HepG2 (cell line): ENCODE results near the gene NDUFB10. TPM values are rescaled to one million over a fixed set of nuclear protein-coding genes. Genes with fewer than 3 reads are reported as not detected.
"Not testable (repeated sequence)": the region's sequence is repeated elsewhere in the genome, so short reads cannot be mapped to it uniquely, and the experiment has no call there.

Experiments used
- ATAC-seq: fragments of 200-7000 bp; cut with Tn5 transposase; 3 replicates; pipeline ENCODE4 v1.9.1; 2020; ENCODE audit warnings: mild to moderate bottlenecking, moderate library complexity
- BruUV-seq: library from RNA; stranded (reverse); fragments of 400-500 nt; replicated peaks from 2 replicates; lab custom pipeline; 2021; lab: Mats Ljungman, UMichigan
- CTCF ChIA-PET: fragments of 300-600 bp; formaldehyde crosslinking; extraction: SDS; loops from one replicate; lab custom pipeline; 2021; ENCODE audit warnings: low total read pairs, inconsistent platforms, low intra/inter-chr PET ratio; lab: Yijun Ruan, JAX
- POLR2A ChIA-PET: fragments of 350-600 bp; sonication (Branson Sonifier 250); formaldehyde crosslinking; loops from one replicate; lab custom pipeline; 2020; ENCODE audit warnings: antibody characterized with exemption, inconsistent platforms; lab: Yijun Ruan, JAX
- DNase-seq: peaks from one replicate; pipeline ENCODE4 v3.0.0-alpha.2; 2015; ENCODE audit warnings: low spot score
- FAIRE-seq: peaks from 3 replicates; lab custom pipeline; 2011; peaks lifted over from hg19 to GRCh38; lab: Jason Lieb, UNC
- H2AFZ ChIP-seq: one replicate; pipeline ENCODE4 v1.6.1; 2011; ENCODE audit warnings: low read length, inconsistent platforms
- H3K27ac ChIP-seq: fragments of 300-600 bp; 3 replicates; pipeline ENCODE4 v1.8.0; 2011; ENCODE audit warnings: mixed run types, mild to moderate bottlenecking, mixed read lengths, low read length, inconsistent platforms; ENCODE audit not compliant: insufficient read depth; ENCODE audit errors: extremely low read length
- H3K27me3 ChIP-seq, 2 experiments: fragments of 200-600 bp in 1 of 2; 2 replicates in 1 of 2; 3 replicates in 1 of 2; pipeline versions ENCODE4 v1.6.0 to v1.8.0; 2011; ENCODE audit warnings: low read length in 2 of 2, mild to moderate bottlenecking in 2 of 2, moderate library complexity in 2 of 2, inconsistent platforms in 1 of 2; ENCODE audit not compliant: insufficient read depth in 2 of 2, control insufficient read depth in 1 of 2
- H3K36me3 ChIP-seq, 2 experiments: fragments of 200-600 bp in 1 of 2; replicated peaks in 1 of 2; 2 replicates in 1 of 2; 3 replicates in 1 of 2; pipeline versions ENCODE4 v1.5.1 to v1.8.0; 2011; ENCODE audit warnings: low read length in 2 of 2, inconsistent platforms in 1 of 2; ENCODE audit not compliant: insufficient read depth in 2 of 2, control insufficient read depth in 1 of 2
- H3K4me1 ChIP-seq: 2 replicates; pipeline ENCODE4 v1.5.1; 2012; ENCODE audit warnings: low read length, inconsistent platforms; ENCODE audit not compliant: insufficient read depth
- H3K4me2 ChIP-seq: 2 replicates; pipeline ENCODE4 v1.6.0; 2011; ENCODE audit warnings: low read depth, low read length, inconsistent platforms
- H3K4me3 ChIP-seq, 3 experiments: fragments of 200-600 bp in 1 of 3; sonication (generic), shearing (Covaris generic) in 1 of 3; replicated peaks in 1 of 3; 2 replicates each; pipeline ENCODE4 v1.5.1; 2011 to 2016; ENCODE audit warnings: low read length in 3 of 3, inconsistent platforms in 2 of 3, low read depth in 2 of 3, mild to moderate bottlenecking in 2 of 3, control low read depth in 1 of 3, mixed read lengths in 1 of 3; ENCODE audit not compliant: insufficient read depth in 1 of 3
- H3K79me2 ChIP-seq: one replicate; pipeline ENCODE4 v1.6.1; 2011; ENCODE audit warnings: low read length, inconsistent platforms; ENCODE audit not compliant: insufficient read depth
- H3K9ac ChIP-seq: 2 replicates; pipeline ENCODE4 v1.6.0; 2011; ENCODE audit warnings: mild to moderate bottlenecking, low read depth, low read length, inconsistent platforms; ENCODE audit not compliant: insufficient read depth
- H3K9me3 ChIP-seq: 2 replicates; pipeline ENCODE4 v1.5.1; 2012; ENCODE audit warnings: mild to moderate bottlenecking, low read length
- H4K20me1 ChIP-seq: 2 replicates; pipeline ENCODE4 v1.6.0; 2011; ENCODE audit warnings: inconsistent platforms, mild to moderate bottlenecking, low read length, moderate library complexity; ENCODE audit not compliant: insufficient read depth
- HNRNPK ChIP-seq: fragments of 200-400 bp; formaldehyde crosslinking; IDR thresholded peaks from 2 replicates; pipeline ENCODE4 v1.6.1; 2018; ENCODE audit warnings: low read length, low read depth, moderate library complexity, mild to moderate bottlenecking; ENCODE audit not compliant: poor library complexity, severe bottlenecking
- RFXANK ChIP-seq: IDR thresholded peaks from 2 replicates; pipeline ENCODE4 v1.6.1; 2016
- ZNF354B ChIP-seq: sonication (generic); formaldehyde crosslinking; IDR thresholded peaks from 2 replicates; pipeline ENCODE4 v1.8.0; 2022; ENCODE audit warnings: mild to moderate bottlenecking, missing genetic modification reagents
- ZNF644 ChIP-seq: IDR thresholded peaks from 2 replicates; pipeline ENCODE4 v1.6.1; 2016; ENCODE audit warnings: low read depth
- ZNF768 ChIP-seq: sonication (generic); formaldehyde crosslinking; IDR thresholded peaks from 2 replicates; pipeline ENCODE4 v1.4.0; 2020; ENCODE audit warnings: missing genetic modification reagents
- WGBS: methylation state at CpG from one replicate; pipeline ENCODE4 v1.1.6; 2017; ENCODE audit warnings: low lambda C conversion rate; 5-methylcytosine and 5-hydroxymethylcytosine counted together
- in situ Hi-C: cut with HindIII; loops from 2 replicates; pipeline ENCODE4 v1.10.0; 2017; ENCODE audit warnings: low pct_unique_long_range_greater_than_20kb; ENCODE audit not compliant: extremely low pct_ligation_motif_present
- intact Hi-C: fragments of 100-400 bp; cut with micrococcal nuclease; formaldehyde crosslinking; loops from one replicate; pipeline ENCODE4 v1.10.0; 2022; ENCODE audit not compliant: unreplicated experiment
- polyA plus RNA-seq, 8 experiments: library from polyadenylated mRNA; depleted of rRNA in 3 of 8; stranded (reverse) in 7 of 8; unstranded in 1 of 8; fragments of >200 nt; fragmentation: Illumina TruSeq in 4 of 8; extraction: Trizol in 4 of 8; gene quantifications; 2 replicates each; pipeline versions ENCODE4 v1.2.1 to v1.2.3, GENCODE V29; 2011 to 2016; ENCODE audit warnings: low read depth in 4 of 8, missing spikeins in 1 of 8, mixed read lengths in 1 of 8; ENCODE audit not compliant: insufficient read depth in 1 of 8
- total RNA-seq, 5 experiments: library from RNA; depleted of rRNA; stranded (reverse); fragments of >200 nt; fragmentation: Illumina TruSeq; extraction: Trizol; gene quantifications; 2 replicates each; pipeline ENCODE4 v1.2.3, GENCODE V29; 2016; ENCODE audit warnings: low read depth in 1 of 5

The NDUFB10 gene
- total and polyA plus RNA-seq, 2 of the 13 experiments (the other 11 are each of a cell fraction or from before 2014, with no cell fraction given): 68.6 to 157 TPM

DNA sequence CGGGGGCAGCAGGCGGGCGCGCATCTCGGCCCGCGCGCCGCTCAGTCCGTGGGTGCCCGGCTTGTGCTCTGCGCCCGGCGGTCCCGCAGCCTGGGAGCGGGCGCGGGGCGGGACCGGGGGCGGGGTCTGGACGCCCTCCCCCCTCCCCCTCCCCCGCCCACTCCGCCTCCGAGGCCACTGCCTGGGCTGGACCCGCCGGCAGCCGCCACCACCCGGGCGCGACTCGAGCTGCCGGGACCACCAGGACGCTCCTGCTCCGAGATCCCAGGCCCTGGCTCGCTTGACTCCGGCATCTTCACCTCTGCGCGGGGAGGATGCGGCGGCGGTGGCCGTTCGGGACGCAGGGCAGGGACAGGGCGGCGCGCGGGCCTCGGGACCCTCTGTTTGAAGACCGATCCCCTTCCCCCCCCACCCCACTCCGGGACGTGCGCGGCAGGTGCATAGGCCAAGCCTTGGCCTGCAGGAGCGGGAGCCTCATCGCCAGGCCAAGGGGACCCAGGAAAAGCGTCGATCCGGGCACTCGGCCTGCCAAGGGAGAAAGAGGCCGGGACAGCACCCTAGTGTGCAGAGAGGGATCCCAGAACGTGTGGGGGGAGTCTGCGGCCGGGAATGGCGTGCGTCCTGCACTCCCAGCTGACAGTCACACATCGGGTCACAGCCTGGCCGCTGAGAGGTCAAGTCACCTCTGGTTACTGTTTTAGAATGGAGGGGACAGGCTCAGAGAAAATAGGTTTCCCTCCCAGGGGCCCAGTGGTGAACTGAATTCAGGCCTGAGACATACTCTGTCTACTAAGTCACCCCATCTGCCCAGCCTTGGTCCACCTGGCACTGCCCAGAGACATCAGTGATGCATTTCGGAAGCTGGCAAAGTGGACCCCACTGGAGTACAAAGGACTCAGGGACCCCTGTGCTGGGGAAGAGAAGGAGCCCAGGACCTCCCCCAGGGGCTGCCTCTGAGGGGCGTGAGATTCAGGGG lies 40.7 kb upstream of the NDUFB10 start, which contains the start of gene HS3ST6:
TSS of gene HS3ST6 (minus strand) at position 65 of the 976 bp plus-strand sequence. CDS start 92 bp downstream, outside the sequence.
- FAIRE-seq (no peak), ATAC-seq (no peak; the same call in 2 of the 3 replicates), DNase-seq (no peak)
- H3K79me2 ChIP-seq: no peaks in the 10 kb centered on the region
- H3K9me3 ChIP-seq: no peaks in the 10 kb centered on the region
- intact Hi-C loops (no loop called here), in situ Hi-C loops (no loop called here)
- H3K4me3 ChIP-seq: no peak within 1 kb of the TSS
- TF ChIP-seq ZNF354B (CRISPR knock-in tag): no peak
- TF ChIP-seq HNRNPK: peak; percentile 29
- no peak within 1 kb of the TSS for H2AFZ ChIP-seq
- no peak within 1 kb of the TSS for H3K4me2 ChIP-seq
- H3K4me1 ChIP-seq: peaks cover 26% of the 10 kb centered on the region
- H3K27ac ChIP-seq: no peak within 1 kb of the TSS
- no TSS peak for BruUV-seq
- peaks cover 33 to 86% of the 10 kb centered on the region in 2 experiments for H3K27me3 ChIP-seq
- H3K36me3 ChIP-seq: no peaks in the 10 kb centered on the region
- no peak within 1 kb of the TSS for H3K9ac ChIP-seq
- 0 out of 2 replicates have a peak, but pooled peaks cover 2% of the 10 kb centered on the region for H4K20me1 ChIP-seq
- CTCF ChIA-PET: no interaction called here
- POLR2A ChIA-PET: no interaction called here
- WGBS: 10% methylated on average over 2 of the region's 71 CpGs

DNA sequence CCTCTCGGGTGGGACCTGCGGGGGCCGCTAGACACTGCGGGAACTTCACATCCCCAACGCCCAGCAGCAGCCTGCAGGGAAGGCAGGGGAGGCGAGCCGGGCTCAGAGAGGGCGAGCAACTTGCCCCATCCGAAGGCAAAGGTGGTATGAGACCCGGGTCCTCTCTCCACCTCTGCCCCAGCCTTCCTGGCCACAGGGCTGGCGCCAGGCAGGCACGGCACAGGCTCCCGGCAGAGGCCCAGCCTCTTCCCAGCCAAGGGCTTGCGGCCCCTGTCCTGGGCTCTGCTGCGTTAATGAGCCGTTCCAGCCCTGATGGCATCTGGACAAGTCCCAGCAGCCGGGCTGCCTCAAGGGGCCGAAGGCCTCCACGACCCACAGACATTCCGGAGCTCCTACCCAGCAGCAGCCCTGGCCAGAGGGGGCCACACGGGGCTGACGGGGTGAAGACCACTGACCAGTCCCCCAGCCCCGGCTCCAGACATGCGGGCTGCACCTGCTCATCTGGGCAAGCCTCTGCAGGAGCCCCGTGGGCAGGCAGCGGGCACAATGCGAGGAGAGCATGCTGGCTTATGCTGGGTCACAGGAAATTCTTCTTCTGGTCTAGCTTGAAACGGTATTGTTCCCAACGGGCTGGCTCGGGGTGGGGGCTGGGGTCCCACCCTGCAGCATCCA lies 39.9 kb upstream of the NDUFB10 start:
- WGBS: 14% methylated on average over 7 of the region's 30 CpGs
- H3K9me3 ChIP-seq: no peaks in the 10 kb centered on the region

DNA sequence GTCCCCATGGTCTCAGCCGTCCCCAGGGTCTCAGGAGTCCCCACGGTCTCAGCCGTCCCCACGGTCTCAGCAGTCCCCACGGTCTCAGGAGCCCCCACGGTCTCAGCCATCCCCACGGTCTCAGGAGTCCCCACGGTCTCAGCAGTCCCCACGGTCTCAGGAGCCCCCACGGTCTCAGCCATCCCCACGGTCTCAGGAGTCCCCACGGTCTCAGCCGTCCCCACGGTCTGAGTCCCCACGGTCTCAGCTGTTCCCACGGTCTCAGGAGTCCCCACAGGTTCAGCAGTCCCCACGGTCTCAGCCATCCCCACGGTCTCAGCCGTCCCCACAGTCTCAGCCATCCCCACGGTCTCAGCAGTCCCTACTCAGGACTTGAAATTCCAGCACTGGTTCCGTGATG lies 39.2 kb upstream of the NDUFB10 start:
- in situ Hi-C loops: loop anchor here (5.0 kb wide), 1 partner anchor 58 kb away; no protein-coding TSS in a partner anchor
- POLR2A ChIA-PET: not testable (repeated sequence)

More for the DNA sequence above, 39.9 kb upstream of the NDUFB10 start:
- H3K4me2 ChIP-seq: no peak overlapping the region
- H4K20me1 ChIP-seq: 0 out of 2 replicates have a peak, but pooled peaks cover 2% of the 10 kb centered on the region
- no peaks in the 10 kb centered on the region for H3K79me2 ChIP-seq
- ChIA-PET CTCF (no interaction called here), POLR2A (no interaction called here)
- peaks cover 30 to 80% of the 10 kb centered on the region in 2 experiments for H3K27me3 ChIP-seq
- no peak overlapping the region for H3K27ac ChIP-seq
- H3K4me1 ChIP-seq: peaks cover 34% of the 10 kb centered on the region
- ATAC-seq: peak; percentile 43
- no peak overlapping the region for H3K4me3 ChIP-seq
- DNase-seq: no peak
- no TSS peak for BruUV-seq
- TF ChIP-seq RFXANK (no peak), ZNF768 (CRISPR knock-in tag) (peak; percentile 53; the same call in 1 of the 2 replicates), ZNF644 (CRISPR knock-in tag) (no peak)
- in situ Hi-C loops (no loop called here), intact Hi-C loops (no loop called here)
- no peak for FAIRE-seq
- no peaks in the 10 kb centered on the region for H3K36me3 ChIP-seq
- H3K9ac ChIP-seq: no peak overlapping the region
- no peak overlapping the region for H2AFZ ChIP-seq

More for the DNA sequence above, 39.2 kb upstream of the NDUFB10 start:
- H4K20me1 ChIP-seq, H3K9ac ChIP-seq, intact Hi-C loops, H2AFZ ChIP-seq, DNase-seq, H3K4me3 ChIP-seq, H3K79me2 ChIP-seq, H3K36me3 ChIP-seq, FAIRE-seq, CTCF ChIA-PET, H3K9me3 ChIP-seq, H3K27ac ChIP-seq, BruUV-seq, ATAC-seq, H3K4me2 ChIP-seq: not testable (repeated sequence)
- peaks cover 41% of the 10 kb centered on the region for H3K4me1 ChIP-seq
- H3K27me3 ChIP-seq: peaks cover 28 to 76% of the 10 kb centered on the region in 2 experiments
- 11% methylated on average over 13 of the region's 21 CpGs for WGBS
